Astrocyte (in vitro differentiated cells and primary cell): ENCODE measurements around the gene CD48.

ENCODE experiments used
- EZH2 ChIP-seq: IDR thresholded peaks from 2 replicates; pipeline ENCODE4 v1.6.1; 2012; ENCODE audit warnings: mild to moderate bottlenecking, low read length, inconsistent platforms; ENCODE audit not compliant: insufficient read depth
- TF ChIP-seq, protein P1 (sequence below): IDR thresholded peaks from 2 replicates; pipeline ENCODE4 v1.5.1; 2011; ENCODE audit warnings: low read depth, mild to moderate bottlenecking, inconsistent platforms, low read length, moderate library complexity; ENCODE audit not compliant: insufficient read depth

DNA sequence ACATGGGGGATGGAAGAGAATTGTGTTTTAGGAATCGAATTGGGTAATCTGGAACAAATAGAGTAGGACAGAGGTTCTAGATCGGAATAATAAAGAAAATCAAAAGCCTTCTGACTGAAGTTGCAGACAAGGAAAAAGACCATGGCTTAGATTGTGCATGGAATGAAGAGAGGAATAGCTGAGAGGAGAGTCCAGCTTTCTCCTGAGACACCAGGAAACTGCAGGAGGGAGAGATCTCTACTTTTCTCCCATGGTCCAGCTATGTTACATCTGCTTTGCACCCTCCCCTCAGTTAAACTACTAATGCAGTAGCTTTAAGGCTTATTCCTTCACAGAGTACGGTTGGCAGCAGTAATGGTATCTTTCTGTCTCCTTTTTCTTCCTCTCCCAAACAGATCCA is 40.8 kb upstream of the CD48 start:
- no peak for TF ChIP-seq EZH2
- TF ChIP-seq, protein P1, sequence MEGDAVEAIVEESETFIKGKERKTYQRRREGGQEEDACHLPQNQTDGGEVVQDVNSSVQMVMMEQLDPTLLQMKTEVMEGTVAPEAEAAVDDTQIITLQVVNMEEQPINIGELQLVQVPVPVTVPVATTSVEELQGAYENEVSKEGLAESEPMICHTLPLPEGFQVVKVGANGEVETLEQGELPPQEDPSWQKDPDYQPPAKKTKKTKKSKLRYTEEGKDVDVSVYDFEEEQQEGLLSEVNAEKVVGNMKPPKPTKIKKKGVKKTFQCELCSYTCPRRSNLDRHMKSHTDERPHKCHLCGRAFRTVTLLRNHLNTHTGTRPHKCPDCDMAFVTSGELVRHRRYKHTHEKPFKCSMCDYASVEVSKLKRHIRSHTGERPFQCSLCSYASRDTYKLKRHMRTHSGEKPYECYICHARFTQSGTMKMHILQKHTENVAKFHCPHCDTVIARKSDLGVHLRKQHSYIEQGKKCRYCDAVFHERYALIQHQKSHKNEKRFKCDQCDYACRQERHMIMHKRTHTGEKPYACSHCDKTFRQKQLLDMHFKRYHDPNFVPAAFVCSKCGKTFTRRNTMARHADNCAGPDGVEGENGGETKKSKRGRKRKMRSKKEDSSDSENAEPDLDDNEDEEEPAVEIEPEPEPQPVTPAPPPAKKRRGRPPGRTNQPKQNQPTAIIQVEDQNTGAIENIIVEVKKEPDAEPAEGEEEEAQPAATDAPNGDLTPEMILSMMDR, result no peak
